CD4-positive, alpha-beta T cell (primary cell): ENCODE results near the gene EPDR1. TPM values are rescaled to one million over a fixed set of nuclear protein-coding genes. Genes with fewer than 3 reads are reported as not detected.

Experiments used
- ATAC-seq: fragments of 200-7000 bp; cut with Tn5 transposase; one replicate; pipeline ENCODE4 v1.10.0; 2022; ENCODE audit warnings: mild to moderate bottlenecking; ENCODE audit not compliant: poor library complexity
- CTCF ChIA-PET: fragments of 350-600 bp; sonication (Branson Sonifier 250); formaldehyde crosslinking; loops from one replicate; lab custom pipeline; 2021; ENCODE audit warnings: antibody characterized with exemption, inconsistent platforms; lab: Charles Lee
- POLR2A ChIA-PET: fragments of 350-600 bp; sonication (Branson Sonifier 250); formaldehyde crosslinking; loops from one replicate; lab custom pipeline; 2021; ENCODE audit warnings: antibody characterized with exemption, inconsistent platforms; lab: Charles Lee
- DNase-seq, 14 experiments: peaks; one replicate each; pipeline ENCODE4 v3.0.0-alpha.2; 2013 to 2020; ENCODE audit warnings: mixed read lengths in 2 of 14
- H3K27ac ChIP-seq, 2 donors: one replicate each; pipeline versions ENCODE4 v1.5.1 to v1.7.0; 2013; ENCODE audit warnings: low read length in 2 of 2, low read depth in 1 of 2, mild to moderate bottlenecking in 1 of 2
- H3K27me3 ChIP-seq, 2 experiments: 1 replicate in 1 of 2; 2 replicates in 1 of 2; pipeline versions ENCODE4 v1.6.1 to v1.7.0; 2013; ENCODE audit warnings: low read length in 2 of 2, control low read depth in 1 of 2, mild to moderate bottlenecking in 1 of 2, moderate library complexity in 1 of 2; ENCODE audit not compliant: insufficient read depth in 2 of 2, control insufficient read depth in 1 of 2
- H3K36me3 ChIP-seq: one replicate; pipeline ENCODE4 v1.6.1; 2013; ENCODE audit warnings: low read length, control low read depth; ENCODE audit not compliant: insufficient read depth
- H3K4me1 ChIP-seq: one replicate; pipeline ENCODE4 v1.6.1; 2013; ENCODE audit warnings: low read length, control low read depth; ENCODE audit not compliant: insufficient read depth
- H3K4me3 ChIP-seq: one replicate; pipeline ENCODE4 v1.5.1; 2013; ENCODE audit warnings: mild to moderate bottlenecking, low read length, moderate library complexity
- H3K9me3 ChIP-seq, 2 experiments: 1 replicate in 1 of 2; 2 replicates in 1 of 2; pipeline versions ENCODE4 v1.6.1 to v1.7.0; 2013; ENCODE audit warnings: low read length in 2 of 2, mild to moderate bottlenecking in 2 of 2, control low read depth in 1 of 2, moderate library complexity in 1 of 2; ENCODE audit not compliant: control insufficient read depth in 1 of 2, insufficient read depth in 1 of 2
- H3K27ac Mint-ChIP-seq: one replicate; pipeline ENCODE4 v1.8.0; 2020; ENCODE audit warnings: mixed read lengths
- H3K27me3 Mint-ChIP-seq: one replicate; pipeline ENCODE4 v1.8.0; 2021; ENCODE audit warnings: mixed read lengths
- H3K36me3 Mint-ChIP-seq: one replicate; pipeline ENCODE4 v1.8.0; 2021; ENCODE audit warnings: low read depth, mixed read lengths
- H3K4me1 Mint-ChIP-seq: one replicate; pipeline ENCODE4 v1.8.0; 2021; ENCODE audit warnings: low read depth, mixed read lengths
- H3K4me3 Mint-ChIP-seq: one replicate; pipeline ENCODE4 v1.8.0; 2020; ENCODE audit warnings: mild to moderate bottlenecking, mixed read lengths
- H3K9me3 Mint-ChIP-seq: one replicate; pipeline ENCODE4 v1.8.0; 2020; ENCODE audit warnings: mixed read lengths
- CTCF ChIP-seq: fragments of 200-600 bp; IDR thresholded peaks from one replicate; pipeline ENCODE4 v1.8.0; 2022; ENCODE audit warnings: antibody characterized with exemption, mild to moderate bottlenecking
- intact Hi-C, 2 experiments: fragments of 100-400 bp; cut with DNase I in 1 of 2; cut with micrococcal nuclease in 1 of 2; formaldehyde crosslinking; loops; one replicate each; pipeline versions ENCODE4 v1.15.1 to v1.9.0; 2023 to 2025; cut with DNase I, micrococcal nuclease
- total RNA-seq, 174 experiments: library from RNA in 2 of 174; stranded (reverse) in 2 of 174; gene quantifications; one replicate each; pipeline ENCODE4 v1.2.3 and lab custom pipeline; 2021 to 2026

The EPDR1 gene
- total RNA-seq, 2 experiments from 2014 or later, result not detected

- DNase-seq (no peak), ATAC-seq (no peak)
- no peak overlapping the region for H3K27ac Mint-ChIP-seq
- H3K9me3 Mint-ChIP-seq, result no peaks in the 10 kb centered on the region
- Histone ChIP-seq H3K36me3 (no peaks in the 10 kb centered on the region), H3K4me3 (no peak overlapping the region), H3K9me3 (peaks cover 0 to 3% of the 10 kb centered on the region in 2 experiments), H3K4me1 (no peaks in the 10 kb centered on the region), H3K27me3 (no peaks in the 10 kb centered on the region), H3K27ac (no peak overlapping the region)
- H3K4me3 Mint-ChIP-seq, result no peak overlapping the region
- no peaks in the 10 kb centered on the region for H3K36me3 Mint-ChIP-seq
- intact Hi-C loops, result no loop called here
- CTCF ChIA-PET, result no interaction called here
- TF ChIP-seq CTCF, result no peak
- POLR2A ChIA-PET, result no interaction called here
- H3K27me3 Mint-ChIP-seq, result no peaks in the 10 kb centered on the region
- no peaks in the 10 kb centered on the region for H3K4me1 Mint-ChIP-seq
Measured at GRCh38 chr7:37943905-37944736, 23.7 kb downstream of the EPDR1 start.

GRCh38 chr7:37944737-37945054 lies 24.3 kb downstream of the EPDR1 start:
- Histone ChIP-seq H3K27ac (no peak overlapping the region), H3K4me3 (no peak overlapping the region), H3K9me3 (peaks cover 0 to 3% of the 10 kb centered on the region in 2 experiments), H3K4me1 (no peaks in the 10 kb centered on the region), H3K27me3 (no peaks in the 10 kb centered on the region), H3K36me3 (no peaks in the 10 kb centered on the region)
- intact Hi-C loops, result no loop called here
- H3K4me1 Mint-ChIP-seq, result no peaks in the 10 kb centered on the region
- H3K27ac Mint-ChIP-seq, result no peak overlapping the region
- POLR2A ChIA-PET, result no interaction called here
- H3K36me3 Mint-ChIP-seq, result no peaks in the 10 kb centered on the region
- DNase-seq, result no peak
- CTCF ChIA-PET, result no interaction called here
- ATAC-seq, result no peak
- no peaks in the 10 kb centered on the region for H3K9me3 Mint-ChIP-seq
- no peak overlapping the region for H3K4me3 Mint-ChIP-seq
- H3K27me3 Mint-ChIP-seq, result no peaks in the 10 kb centered on the region
- TF ChIP-seq CTCF, result no peak

- H3K27ac ChIP-seq, result no peak overlapping the region
- H3K27ac Mint-ChIP-seq, result no peak overlapping the region
- peaks cover 0 to 3% of the 10 kb centered on the region in 2 experiments for H3K9me3 ChIP-seq
- TF ChIP-seq CTCF, result no peak
- no peaks in the 10 kb centered on the region for H3K27me3 ChIP-seq
- no peaks in the 10 kb centered on the region for H3K36me3 ChIP-seq
- H3K27me3 Mint-ChIP-seq, result no peaks in the 10 kb centered on the region
- H3K4me1 ChIP-seq, result no peaks in the 10 kb centered on the region
- H3K4me3 Mint-ChIP-seq, result no peak overlapping the region
- intact Hi-C loops, result no loop called here
- no peaks in the 10 kb centered on the region for H3K4me1 Mint-ChIP-seq
- ATAC-seq, result no peak
- no peak overlapping the region for H3K4me3 ChIP-seq
- no peak for DNase-seq
- H3K9me3 Mint-ChIP-seq, result no peaks in the 10 kb centered on the region
- H3K36me3 Mint-ChIP-seq, result no peaks in the 10 kb centered on the region
- POLR2A ChIA-PET, result no interaction called here
- CTCF ChIA-PET, result no interaction called here
Measured at GRCh38 chr7:37945336-37945735, 24.9 kb downstream of the EPDR1 start.
